ENCODE measurements around the gene TRIM24.
"Not testable (repeated sequence)": the region's sequence is repeated elsewhere in the genome, so short reads cannot be mapped to it uniquely, and the experiment has no call there.

TRIM24 gene

GRCh38 chr7:138491612-138492386 is 31.7 kb downstream of the TRIM24 start:
- Mint-ChIP-seq H3K4me1 (no peaks in the 10 kb centered on the region), H3K9me3 (peaks cover 61% of the 10 kb centered on the region), H3K36me3 (ENCODE audit: low read depth) (peaks cover 89% of the 10 kb centered on the region), H3K27me3 (ENCODE audit: low read depth, poor library complexity) (no peaks in the 10 kb centered on the region), H3K27ac (no peak overlapping the region), H3K4me3 (no peak overlapping the region)
- no peak for DNase-seq
- TF ChIP-seq, protein P1, sequence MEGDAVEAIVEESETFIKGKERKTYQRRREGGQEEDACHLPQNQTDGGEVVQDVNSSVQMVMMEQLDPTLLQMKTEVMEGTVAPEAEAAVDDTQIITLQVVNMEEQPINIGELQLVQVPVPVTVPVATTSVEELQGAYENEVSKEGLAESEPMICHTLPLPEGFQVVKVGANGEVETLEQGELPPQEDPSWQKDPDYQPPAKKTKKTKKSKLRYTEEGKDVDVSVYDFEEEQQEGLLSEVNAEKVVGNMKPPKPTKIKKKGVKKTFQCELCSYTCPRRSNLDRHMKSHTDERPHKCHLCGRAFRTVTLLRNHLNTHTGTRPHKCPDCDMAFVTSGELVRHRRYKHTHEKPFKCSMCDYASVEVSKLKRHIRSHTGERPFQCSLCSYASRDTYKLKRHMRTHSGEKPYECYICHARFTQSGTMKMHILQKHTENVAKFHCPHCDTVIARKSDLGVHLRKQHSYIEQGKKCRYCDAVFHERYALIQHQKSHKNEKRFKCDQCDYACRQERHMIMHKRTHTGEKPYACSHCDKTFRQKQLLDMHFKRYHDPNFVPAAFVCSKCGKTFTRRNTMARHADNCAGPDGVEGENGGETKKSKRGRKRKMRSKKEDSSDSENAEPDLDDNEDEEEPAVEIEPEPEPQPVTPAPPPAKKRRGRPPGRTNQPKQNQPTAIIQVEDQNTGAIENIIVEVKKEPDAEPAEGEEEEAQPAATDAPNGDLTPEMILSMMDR (IDR thresholded peaks at IDR 0.05), result no peak

DNA sequence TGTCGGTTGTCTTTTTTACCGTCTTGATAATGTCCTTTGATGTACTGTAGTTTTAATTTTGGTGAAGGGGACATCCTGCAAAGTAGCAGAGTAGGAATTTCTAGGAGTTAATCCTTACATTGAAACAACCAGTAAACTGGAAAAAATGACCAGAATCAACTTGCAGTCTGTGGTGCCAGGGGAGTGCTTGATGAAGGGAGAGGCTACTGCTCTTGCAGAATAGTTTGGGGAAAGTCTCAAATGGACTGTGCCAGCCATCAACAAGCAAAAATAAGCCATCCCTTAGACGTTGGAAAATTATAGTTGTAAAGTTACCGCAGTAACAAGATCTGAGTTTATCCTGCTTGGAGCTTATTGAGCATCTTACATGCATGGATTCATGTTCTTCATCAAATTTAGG is 32.4 kb downstream of the TRIM24 start:
- TF ChIP-seq, protein P1 (IDR thresholded peaks at IDR 0.05), result no peak
- peaks cover 58% of the 10 kb centered on the region for H3K9me3 Mint-ChIP-seq
- no peak overlapping the region for H3K27ac Mint-ChIP-seq
- no peaks in the 10 kb centered on the region for H3K27me3 Mint-ChIP-seq (ENCODE audit: low read depth, poor library complexity)
- peaks cover 90% of the 10 kb centered on the region for H3K36me3 Mint-ChIP-seq (ENCODE audit: low read depth)
- no peaks in the 10 kb centered on the region for H3K4me1 Mint-ChIP-seq
- DNase-seq, result no peak
- H3K4me3 Mint-ChIP-seq, result no peak overlapping the region

DNA sequence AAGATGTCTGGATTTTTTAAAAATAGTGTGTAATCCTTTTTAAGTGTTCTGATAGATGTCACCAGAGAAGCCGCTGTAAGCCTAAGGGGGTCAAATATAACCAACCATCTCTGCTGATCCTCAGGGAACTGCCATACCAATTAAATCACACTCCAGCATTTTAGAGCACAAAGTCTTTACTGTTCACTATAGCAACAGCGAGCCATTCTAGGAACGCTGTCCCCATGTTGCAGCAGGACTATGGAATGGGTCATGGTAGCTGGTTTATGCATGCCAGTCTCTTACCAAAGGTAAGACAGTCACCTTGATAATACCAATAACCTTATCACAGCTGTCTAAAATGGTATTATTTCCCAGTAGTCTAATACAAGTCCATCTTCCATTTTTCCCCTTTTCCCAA is 33.5 kb downstream of the TRIM24 start:
- TF ChIP-seq, protein P1 (IDR thresholded peaks at IDR 0.05), result no peak
- Mint-ChIP-seq H3K9me3 (peaks cover 48% of the 10 kb centered on the region), H3K27me3 (ENCODE audit: low read depth, poor library complexity) (no peaks in the 10 kb centered on the region), H3K4me1 (no peaks in the 10 kb centered on the region), H3K36me3 (ENCODE audit: low read depth) (peaks cover 83% of the 10 kb centered on the region), H3K4me3 (no peak overlapping the region), H3K27ac (no peak overlapping the region)
- no peak for DNase-seq

- peaks cover 81% of the 10 kb centered on the region for H3K36me3 Mint-ChIP-seq (ENCODE audit: low read depth)
- no peaks in the 10 kb centered on the region for H3K4me1 Mint-ChIP-seq
- H3K27ac Mint-ChIP-seq, result peak overlapping the region; percentile 32
- no peaks in the 10 kb centered on the region for H3K27me3 Mint-ChIP-seq (ENCODE audit: low read depth, poor library complexity)
- DNase-seq, result no peak
- TF ChIP-seq, protein P1 (IDR thresholded peaks at IDR 0.05), result no peak
- no peak overlapping the region for H3K4me3 Mint-ChIP-seq
- H3K9me3 Mint-ChIP-seq, result peaks cover 44% of the 10 kb centered on the region
Observed at GRCh38 chr7:138495485-138495884, 35.4 kb downstream of the TRIM24 start.

DNA sequence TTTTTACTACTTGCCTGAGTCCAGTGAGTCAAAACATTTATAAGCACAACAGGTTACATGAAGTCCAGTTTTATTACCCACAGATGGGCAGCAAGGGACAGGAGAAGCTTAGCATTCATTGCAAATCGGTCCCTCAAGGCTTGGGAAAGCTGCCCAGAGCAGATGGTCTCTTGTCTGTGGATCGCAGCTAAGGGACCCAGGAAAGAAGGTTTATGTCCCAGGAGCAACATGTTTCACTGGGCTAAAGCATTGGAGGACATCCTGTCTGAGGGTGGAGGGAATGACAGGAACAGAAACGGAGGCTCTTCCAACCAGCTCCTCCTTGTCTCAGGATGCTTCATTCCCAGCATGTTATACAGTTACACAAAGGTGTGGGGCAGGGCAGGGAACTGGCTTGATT is 39.3 kb downstream of the TRIM24 start:
- TF ChIP-seq, protein P1 (IDR thresholded peaks at IDR 0.05), result no peak
- no peak for DNase-seq
- Mint-ChIP-seq H3K4me1 (no peaks in the 10 kb centered on the region), H3K36me3 (ENCODE audit: low read depth) (peaks cover 72% of the 10 kb centered on the region), H3K4me3 (no peak overlapping the region), H3K9me3 (peaks cover 42% of the 10 kb centered on the region), H3K27me3 (ENCODE audit: low read depth, poor library complexity) (no peaks in the 10 kb centered on the region), H3K27ac (no peak overlapping the region)

GRCh38 chr7:138500303-138500702 is 40.2 kb downstream of the TRIM24 start:
- not testable (repeated sequence) for DNase-seq; H3K4me3 Mint-ChIP-seq; H3K27ac Mint-ChIP-seq; H3K27me3 Mint-ChIP-seq (ENCODE audit: low read depth, poor library complexity); H3K4me1 Mint-ChIP-seq
- peaks cover 37% of the 10 kb centered on the region for H3K9me3 Mint-ChIP-seq
- peaks cover 73% of the 10 kb centered on the region for H3K36me3 Mint-ChIP-seq (ENCODE audit: low read depth)
